ENCODE results near the gene TBC1D3G. TPM values are rescaled to one million over a fixed set of nuclear protein-coding genes. Genes with fewer than 3 reads are reported as not detected.
"Not testable (repeated sequence)": the region's sequence is repeated elsewhere in the genome, so short reads cannot be mapped to it uniquely, and the experiment has no call there.

TBC1D3G gene
- total RNA-seq (not detected), polyA plus RNA-seq (1 to 10 TPM in 1 of 2 donors, not detected in 1; 3.2 TPM)
- long read RNA-seq, donor 1: 0 reads
- long read RNA-seq, donor 2: 0 reads
- long read RNA-seq, donor 3: 0 reads

GRCh38 chr17:36323584-36323983, at the start of gene TBC1D3G:
Gene TBC1D3G (plus strand): TSS chr17:36323884. CDS start chr17:36325412, 1,528 bp downstream.
- H3K9me3 ChIP-seq; DNase-seq; intact Hi-C loops (cut with DNase I); ATAC-seq; H3K36me3 ChIP-seq; H3K4me3 ChIP-seq; H3K27ac ChIP-seq; H3K27me3 ChIP-seq; H3K4me1 ChIP-seq: not testable (repeated sequence)
- WGBS, 4 donors: 56% methylated on average over 2 of the region's 9 CpGs; no CpG with 5 or more reads in 3 of the 4 donors

- H3K4me3 ChIP-seq; H3K27ac ChIP-seq; H3K36me3 ChIP-seq; DNase-seq; H3K27me3 ChIP-seq; H3K9me3 ChIP-seq; intact Hi-C loops (cut with DNase I); H3K4me1 ChIP-seq: not testable (repeated sequence)
- no CpG with 5 or more reads among the region's 1 CpG for WGBS, 4 donors
- ATAC-seq: peak in 2 of 4 donors; percentile 42 to 53
These were observed 40.4 kb upstream of the TBC1D3G start for GRCh38 chr17:36283256-36283655.

- intact Hi-C loops (cut with DNase I); ATAC-seq: not testable (repeated sequence)
- 97 to 100% methylated on average over 3 to 5 of the region's 5 CpGs; no CpG with 5 or more reads in 2 of the 4 donors for WGBS, 4 donors
These were observed 39.5 kb upstream of the TBC1D3G start for GRCh38 chr17:36284219-36284618.

GRCh38 chr17:36289965-36290612, 33.6 kb upstream of the TBC1D3G start:
- H3K27ac ChIP-seq; H3K4me3 ChIP-seq; ATAC-seq; intact Hi-C loops (cut with DNase I); H3K27me3 ChIP-seq; H3K4me1 ChIP-seq; H3K9me3 ChIP-seq; H3K36me3 ChIP-seq; DNase-seq: not testable (repeated sequence)
- WGBS, 4 donors: 47 to 79% (median 54%) methylated on average over 1 of the region's 2 CpGs

More at GRCh38 chr17:36284219-36284618, 39.5 kb upstream of the TBC1D3G start:
- H3K4me1 ChIP-seq, DNase-seq, H3K27ac ChIP-seq, H3K36me3 ChIP-seq, H3K27me3 ChIP-seq, H3K4me3 ChIP-seq, H3K9me3 ChIP-seq: not testable (repeated sequence)

GRCh38 chr17:36295161-36295560, 28.5 kb upstream of the TBC1D3G start:
- DNase-seq; H3K36me3 ChIP-seq; H3K9me3 ChIP-seq; H3K27ac ChIP-seq; H3K4me3 ChIP-seq; H3K27me3 ChIP-seq; H3K4me1 ChIP-seq; ATAC-seq; intact Hi-C loops (cut with DNase I): not testable (repeated sequence)
- no CpG with 5 or more reads among the region's 1 CpG for WGBS, 4 donors

- ATAC-seq; intact Hi-C loops (cut with DNase I); H3K27me3 ChIP-seq; H3K4me1 ChIP-seq; H3K4me3 ChIP-seq; H3K27ac ChIP-seq; DNase-seq; H3K9me3 ChIP-seq; H3K36me3 ChIP-seq: not testable (repeated sequence)
- no CpG with 5 or more reads among the region's 2 CpGs for WGBS, 4 donors
These were observed 7.9 kb upstream of the TBC1D3G start for GRCh38 chr17:36315736-36316135.

GRCh38 chr17:36362496-36362895, 38.8 kb downstream of the TBC1D3G start:
- H3K4me1 ChIP-seq; DNase-seq; H3K27me3 ChIP-seq; H3K4me3 ChIP-seq; intact Hi-C loops (cut with DNase I); ATAC-seq; H3K27ac ChIP-seq; H3K9me3 ChIP-seq; H3K36me3 ChIP-seq: not testable (repeated sequence)
- WGBS, 4 donors: 71 to 94% (median 89%) methylated on average over 1 to 4 of the region's 6 CpGs

- H3K4me1 ChIP-seq; H3K4me3 ChIP-seq; intact Hi-C loops (cut with DNase I); ATAC-seq; H3K9me3 ChIP-seq; H3K27ac ChIP-seq; H3K36me3 ChIP-seq; H3K27me3 ChIP-seq: not testable (repeated sequence)
- DNase-seq: peak in 1 of 5 donors; percentile 9
- WGBS, 4 donors: no CpG with 5 or more reads among the region's 7 CpGs
These were observed 52.3 kb downstream of the TBC1D3G start for GRCh38 chr17:36375938-36376337.

Other genes with a start within 250 kb of the TBC1D3G start
- 10 to 100 TPM in 1 of 9 donors, 1 to 10 TPM in 1, under 1 TPM in 4, not detected in 3; 0.21 to 22.5 (median 0.65) TPM for gene CCL3, start 233.7 kb upstream of the TBC1D3G start, total RNA-seq
- under 1 TPM; 0.30 to 0.61 TPM for gene CCL3, start 233.7 kb upstream of the TBC1D3G start, polyA plus RNA-seq
- gene CCL4, start 220.1 kb upstream of the TBC1D3G start, total RNA-seq: 10 to 100 TPM in 2 of 9 donors, 1 to 10 TPM in 2, under 1 TPM in 2, not detected in 3; 0.29 to 23.9 (median 1.5) TPM
- gene CCL4, start 220.1 kb upstream of the TBC1D3G start, polyA plus RNA-seq: 1 to 10 TPM in 1 of 2 donors, under 1 TPM in 1; 0.72 to 1.2 TPM
- gene TBC1D3B, start 147.2 kb upstream of the TBC1D3G start, total RNA-seq: 1 to 10 TPM in 7 of 9 donors, under 1 TPM in 1, not detected in 1; 0.62 to 3.3 (median 1.4) TPM
- under 1 TPM; 0.68 to 0.76 TPM for gene TBC1D3B, start 147.2 kb upstream of the TBC1D3G start, polyA plus RNA-seq
- gene CCL3L1, start 127.1 kb upstream of the TBC1D3G start, total RNA-seq: 1 to 10 TPM in 2 of 9 donors, under 1 TPM in 2, not detected in 5; 0.54 to 2.3 (median 0.94) TPM
- gene CCL3L1, start 127.1 kb upstream of the TBC1D3G start, polyA plus RNA-seq: under 1 TPM in 1 of 2 donors, not detected in 1; 0.12 TPM
- gene CCL4L2, start 112.8 kb upstream of the TBC1D3G start, total RNA-seq: 1 to 10 TPM in 2 of 9 donors, not detected in 7; 4.5 to 6.8 TPM
- under 1 TPM in 1 of 2 donors, not detected in 1; 0.18 TPM for gene CCL4L2, start 112.8 kb upstream of the TBC1D3G start, polyA plus RNA-seq
- under 1 TPM in 2 of 9 donors, not detected in 7; 0.26 to 0.63 TPM for gene TBC1D3I, start 59.3 kb upstream of the TBC1D3G start, total RNA-seq
- not detected for gene TBC1D3I, start 59.3 kb upstream of the TBC1D3G start, polyA plus RNA-seq
- 1 to 10 TPM in 1 of 9 donors, not detected in 8; 1.1 TPM for gene TBC1D3H, start 64.6 kb downstream of the TBC1D3G start, total RNA-seq
- gene TBC1D3H, start 64.6 kb downstream of the TBC1D3G start, polyA plus RNA-seq: not detected
- gene ZNHIT3, start 162.8 kb downstream of the TBC1D3G start, total RNA-seq: 10 to 100 TPM; 14.8 to 28.5 (median 23.1) TPM
- gene ZNHIT3, start 162.8 kb downstream of the TBC1D3G start, polyA plus RNA-seq: 10 to 100 TPM; 22.7 to 41.2 TPM
- gene MYO19, start 211.0 kb downstream of the TBC1D3G start, total RNA-seq: 10 to 100 TPM in 6 of 9 donors, 1 to 10 TPM in 3; 5.8 to 32.7 (median 11.6) TPM
- 10 to 100 TPM; 14.0 to 21.1 TPM for gene MYO19, start 211.0 kb downstream of the TBC1D3G start, polyA plus RNA-seq
- gene PIGW, start 211.1 kb downstream of the TBC1D3G start, total RNA-seq: 1 to 10 TPM; 2.1 to 7.9 (median 5.7) TPM
- gene PIGW, start 211.1 kb downstream of the TBC1D3G start, polyA plus RNA-seq: 1 to 10 TPM; 2.7 to 8.9 TPM
- gene GGNBP2, start 221.0 kb downstream of the TBC1D3G start, total RNA-seq: 10 to 100 TPM; 27.4 to 62.9 (median 40.8) TPM
- gene GGNBP2, start 221.0 kb downstream of the TBC1D3G start, polyA plus RNA-seq: 10 to 100 TPM; 32.0 to 34.3 TPM

All from heart left ventricle (tissue), 16 donors.